Measurements from ENCODE around the gene FAM200C. TPM values are rescaled to one million over a fixed set of nuclear protein-coding genes. Genes with fewer than 3 reads are reported as not detected.

Gene FAM200C
- total and polyA plus RNA-seq, 2 of the 8 experiments (the other 6 are each of a cell fraction or from before 2014, with no cell fraction given): 2.6 to 7.3 TPM

DNA sequence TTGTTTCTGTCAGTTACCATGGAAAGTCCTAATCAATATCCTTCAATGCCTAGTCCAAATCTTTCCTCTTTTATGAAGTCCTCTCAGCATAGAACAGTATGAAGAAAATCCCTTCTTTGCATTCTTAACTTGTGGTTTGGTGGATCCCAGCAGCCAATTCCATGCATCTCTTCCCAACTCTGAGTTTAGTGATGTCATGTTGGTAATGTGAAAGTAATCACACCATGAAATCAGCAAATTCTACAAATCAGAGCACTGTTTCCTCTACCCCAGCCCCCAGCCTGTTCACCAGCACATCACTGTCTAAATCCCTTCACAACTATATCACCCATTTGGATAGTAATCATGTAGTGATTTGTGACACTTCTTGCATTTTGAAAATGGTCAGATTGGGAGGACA, 24.7 kb downstream of the FAM200C start (continued):
- no peak for TF ChIP-seq CHD7 (IDR thresholded peaks at IDR 0.05; ENCODE audit: insufficient replicate concordance, low read length)
- no peak for TF ChIP-seq YY1 (IDR thresholded peaks at IDR 0.05; ENCODE audit: low read depth, low read length)
- no peak for TF ChIP-seq SP1 (IDR thresholded peaks at IDR 0.05; ENCODE audit: low read depth, low read length)

All from H1 (cell line).